GM13977 (cell line): ENCODE measurements around the gene MLH3.
"Not testable (repeated sequence)": the region's sequence is repeated elsewhere in the genome, so short reads cannot be mapped to it uniquely, and the experiment has no call there.

Experiments used
- DNase-seq: peaks from one replicate; pipeline ENCODE4 v3.0.0; 2012; ENCODE audit warnings: low spot score
- CTCF ChIP-seq: IDR thresholded peaks from 2 replicates; pipeline ENCODE4 v1.5.1; 2012; ENCODE audit warnings: mild to moderate bottlenecking, control low read depth; ENCODE audit not compliant: insufficient read depth; ENCODE audit errors: extremely low read depth, missing control alignments
- in situ Hi-C: fragments of 300-500 bp; cut with MboI; formaldehyde crosslinking; loops from one replicate; pipeline ENCODE4 v1.12.0; 2022; ENCODE audit warnings: low sequenced_read_pairs, low pct_unique_long_range_greater_than_20kb, mixed read lengths, inconsistent platforms; ENCODE audit not compliant: unreplicated experiment

The MLH3 gene

GRCh38 chr14:75069121-75069810 is 18.0 kb upstream of the MLH3 start, which contains the start of gene ZC2HC1C:
TSS of gene ZC2HC1C (plus strand) at chr14:75069641. CDS start at chr14:75070574, 933 bp downstream.
- in situ Hi-C loops = no loop called here
- no peak for TF ChIP-seq CTCF
- DNase-seq = peak; percentile 80

GRCh38 chr14:75068294-75069120 is 17.2 kb upstream of the MLH3 start:
- DNase-seq = no peak

GRCh38 chr14:75067765-75068164 is 16.5 kb upstream of the MLH3 start:
- in situ Hi-C loops = not testable (repeated sequence)

More at GRCh38 chr14:75068294-75069120, 17.2 kb upstream of the MLH3 start:
- TF ChIP-seq CTCF = no peak
- in situ Hi-C loops = no loop called here

GRCh38 chr14:75067212-75067611 is 15.9 kb upstream of the MLH3 start:
- TF ChIP-seq CTCF = no peak
- DNase-seq = no peak
- in situ Hi-C loops = no loop called here

More at GRCh38 chr14:75067765-75068164, 16.5 kb upstream of the MLH3 start:
- not testable (repeated sequence) for DNase-seq

GRCh38 chr14:75066691-75067090 is 15.4 kb upstream of the MLH3 start:
- in situ Hi-C loops = no loop called here
- TF ChIP-seq CTCF = no peak
- DNase-seq = no peak

GRCh38 chr14:75064205-75064567 is 12.9 kb upstream of the MLH3 start:
- in situ Hi-C loops = no loop called here
- no peak for DNase-seq
- no peak for TF ChIP-seq CTCF
